Endodermal cell (in vitro differentiated cells): ENCODE data around the gene SNX24. TPM values are rescaled to one million over a fixed set of nuclear protein-coding genes. Genes with fewer than 3 reads are reported as not detected.

Experiments
- DNase-seq: peaks from one replicate; pipeline ENCODE4 v3.0.0-alpha.2; 2017
- H3K27ac ChIP-seq: 2 replicates; pipeline ENCODE4 v1.5.1; 2013; ENCODE audit warnings: mild to moderate bottlenecking, low read depth, low read length, moderate library complexity
- H3K27me3 ChIP-seq: 2 replicates; pipeline ENCODE4 v1.6.1; 2013; ENCODE audit warnings: mild to moderate bottlenecking, low read length, moderate library complexity; ENCODE audit not compliant: insufficient read depth, control insufficient read depth, poor library complexity, severe bottlenecking
- H3K36me3 ChIP-seq: 2 replicates; pipeline ENCODE4 v1.7.0; 2013; ENCODE audit warnings: mild to moderate bottlenecking, low read length, moderate library complexity; ENCODE audit not compliant: control insufficient read depth, insufficient read depth
- H3K4me1 ChIP-seq: one replicate; pipeline ENCODE4 v1.7.0; 2013; ENCODE audit warnings: low read length; ENCODE audit not compliant: control insufficient read depth, insufficient read depth
- H3K4me3 ChIP-seq: 2 replicates; pipeline ENCODE4 v1.5.1; 2013; ENCODE audit warnings: mild to moderate bottlenecking, low read length, moderate library complexity
- H3K9ac ChIP-seq: 2 replicates; pipeline ENCODE4 v1.6.1; 2013; ENCODE audit warnings: mild to moderate bottlenecking, low read length, moderate library complexity; ENCODE audit not compliant: poor library complexity, severe bottlenecking; ENCODE audit errors: extremely low read depth
- H3K9me3 ChIP-seq: 2 replicates; pipeline ENCODE4 v1.6.1; 2013; ENCODE audit warnings: mild to moderate bottlenecking, low read length, moderate library complexity; ENCODE audit not compliant: control insufficient read depth
- H3K27ac Mint-ChIP-seq: 2 replicates; pipeline ENCODE4 v1.8.0; 2020; ENCODE audit warnings: mixed read lengths
- H3K27me3 Mint-ChIP-seq: 2 replicates; pipeline ENCODE4 v1.8.0; 2021; ENCODE audit warnings: mild to moderate bottlenecking, mixed read lengths; ENCODE audit not compliant: insufficient read depth
- H3K36me3 Mint-ChIP-seq: 2 replicates; pipeline ENCODE4 v1.8.0; 2020; ENCODE audit warnings: low read depth, mixed read lengths
- H3K4me1 Mint-ChIP-seq: 2 replicates; pipeline ENCODE4 v1.8.0; 2020; ENCODE audit warnings: mixed read lengths
- H3K4me3 Mint-ChIP-seq: 2 replicates; pipeline ENCODE4 v1.8.0; 2020; ENCODE audit warnings: mild to moderate bottlenecking, moderate library complexity, mixed read lengths
- H3K9me3 Mint-ChIP-seq: 2 replicates; pipeline ENCODE4 v1.8.0; 2020; ENCODE audit warnings: mild to moderate bottlenecking, mixed read lengths
- CTCF ChIP-seq: fragments of 200-600 bp; sonication (generic); conservative IDR thresholded peaks from 2 replicates; pipeline ENCODE4 v1.5.0; 2021; ENCODE audit warnings: antibody characterized with exemption, mild to moderate bottlenecking
- WGBS, 2 experiments: methylation state at CpG; one replicate each; pipeline versions ENCODE4 v1.1.5 to v1.1.7; 2013; ENCODE audit warnings: missing lambda C conversion rate in 2 of 2, mixed read lengths in 1 of 2; ENCODE audit not compliant: insufficient coverage in 1 of 2, insufficient read length in 1 of 2; 5-methylcytosine and 5-hydroxymethylcytosine counted together
- total RNA-seq, 2 donors: library from RNA; stranded (reverse); fragmentation: NEBNext Ultra II Directional in 1 of 2; extraction: Animal tissue kit (Norgen Biotek cat#: 25700) in 1 of 2; gene quantifications; 2 replicates in 1 of 2; 3 replicates in 1 of 2; pipeline ENCODE4 v1.2.1, GENCODE V29; 2021

The SNX24 gene
- total RNA-seq, 2 donors from 2014 or later: 39.4 to 56.2 TPM

- Histone ChIP-seq H3K4me1 (no peaks in the 10 kb centered on the region), H3K4me3 (no peak overlapping the region), H3K36me3 (peaks cover 23% of the 10 kb centered on the region), H3K27me3 (no peaks in the 10 kb centered on the region), H3K27ac (no peak overlapping the region), H3K9ac (no peak overlapping the region), H3K9me3 (no peaks in the 10 kb centered on the region)
- no peak overlapping the region for H3K4me3 Mint-ChIP-seq
- no peak overlapping the region for H3K27ac Mint-ChIP-seq
- H3K27me3 Mint-ChIP-seq: no peaks in the 10 kb centered on the region
- WGBS, 2 experiments: 92% methylated on average over 1 of the region's 3 CpGs; no CpG with 5 or more reads in 1 of the 2 experiments
- peaks cover 18% of the 10 kb centered on the region for H3K36me3 Mint-ChIP-seq
- DNase-seq: no peak
- TF ChIP-seq CTCF: no peak
- H3K4me1 Mint-ChIP-seq: peaks cover 18% of the 10 kb centered on the region
- H3K9me3 Mint-ChIP-seq: no peaks in the 10 kb centered on the region
Measured at GRCh38 chr5:122815218-122815767, 30.1 kb upstream of the SNX24 start.

- Mint-ChIP-seq H3K27ac (no peak overlapping the region), H3K9me3 (no peaks in the 10 kb centered on the region), H3K27me3 (no peaks in the 10 kb centered on the region), H3K4me3 (no peak overlapping the region), H3K36me3 (peaks cover 32% of the 10 kb centered on the region), H3K4me1 (peaks cover 14% of the 10 kb centered on the region)
- no peak overlapping the region for H3K27ac ChIP-seq
- no peak overlapping the region for H3K4me3 ChIP-seq
- H3K9me3 ChIP-seq: no peaks in the 10 kb centered on the region
- no peaks in the 10 kb centered on the region for H3K27me3 ChIP-seq
- H3K9ac ChIP-seq: no peak overlapping the region
- DNase-seq: no peak
- peaks cover 35% of the 10 kb centered on the region for H3K36me3 ChIP-seq
- 69 to 71% methylated on average over 4 to 5 of the region's 5 CpGs for WGBS, 2 experiments
- TF ChIP-seq CTCF: no peak
- no peaks in the 10 kb centered on the region for H3K4me1 ChIP-seq
Measured at GRCh38 chr5:122816756-122817155, 28.7 kb upstream of the SNX24 start.

- WGBS, 2 experiments: 92% methylated on average over 1 of the region's 1 CpG; no CpG with 5 or more reads in 1 of the 2 experiments
- no peaks in the 10 kb centered on the region for H3K9me3 ChIP-seq
- H3K27me3 ChIP-seq: peaks cover 8% of the 10 kb centered on the region
- H3K36me3 ChIP-seq: peaks cover 30% of the 10 kb centered on the region
- Mint-ChIP-seq H3K4me1 (peaks cover 4% of the 10 kb centered on the region), H3K9me3 (no peaks in the 10 kb centered on the region), H3K27ac (no peak overlapping the region), H3K4me3 (no peak overlapping the region), H3K27me3 (no peaks in the 10 kb centered on the region), H3K36me3 (peaks cover 24% of the 10 kb centered on the region)
- H3K4me3 ChIP-seq: no peak overlapping the region
- no peak for TF ChIP-seq CTCF
- no peaks in the 10 kb centered on the region for H3K4me1 ChIP-seq
- DNase-seq: no peak
- no peak overlapping the region for H3K27ac ChIP-seq
- H3K9ac ChIP-seq: no peak overlapping the region
Measured at GRCh38 chr5:122831984-122832383, 13.4 kb upstream of the SNX24 start.
